Measurements from ENCODE around the gene SERPINB1. TPM values are rescaled to one million over a fixed set of nuclear protein-coding genes. Genes with fewer than 3 reads are reported as not detected.

SERPINB1 gene
- total RNA-seq, 2 donors from 2014 or later = 41.0 to 62.3 TPM

- TF ChIP-seq CTCF (IDR thresholded peaks at IDR 0.05) = no peak
- DNase-seq (ENCODE audit: low spot score) (no peak), ATAC-seq (ENCODE audit: insufficient number of reproducible peaks, low FRiP score, low read depth) (no peak)
- Histone ChIP-seq H3K9me3 (no peaks in the 10 kb centered on the region), H3K27me3 (replicated peaks; ENCODE audit: insufficient read depth) (no peaks in the 10 kb centered on the region), H3K36me3 (no peaks in the 10 kb centered on the region), H3K27ac (no peak overlapping the region), H3K4me1 (ENCODE audit: control insufficient read depth in 1 of 2, low read depth in 2 of 2) (peaks cover 8 to 47% of the 10 kb centered on the region in 2 donors), H3K4me3 (no peak overlapping the region)
Observed at GRCh38 chr6:2809015-2809414, 32.6 kb downstream of the SERPINB1 start.

- no peak for ATAC-seq (ENCODE audit: insufficient number of reproducible peaks, low FRiP score, low read depth)
- Histone ChIP-seq H3K9me3 (no peaks in the 10 kb centered on the region), H3K4me1 (ENCODE audit: control insufficient read depth in 1 of 2, low read depth in 2 of 2) (peaks cover 8 to 47% of the 10 kb centered on the region in 2 donors), H3K27ac (peak overlapping the region in 1 of 2 donors; percentile 25), H3K27me3 (replicated peaks; ENCODE audit: insufficient read depth) (no peaks in the 10 kb centered on the region), H3K36me3 (no peaks in the 10 kb centered on the region), H3K4me3 (peak overlapping the region; percentile 10)
- DNase-seq (ENCODE audit: low spot score) = no peak
- TF ChIP-seq CTCF (IDR thresholded peaks at IDR 0.05) = no peak
Observed at GRCh38 chr6:2807342-2808090, 34.1 kb downstream of the SERPINB1 start.

- Histone ChIP-seq H3K9me3 (no peaks in the 10 kb centered on the region), H3K27me3 (replicated peaks; ENCODE audit: insufficient read depth) (no peaks in the 10 kb centered on the region), H3K4me1 (ENCODE audit: control insufficient read depth in 1 of 2, low read depth in 2 of 2) (peaks cover 8 to 47% of the 10 kb centered on the region in 2 donors), H3K27ac (no peak overlapping the region), H3K36me3 (no peaks in the 10 kb centered on the region), H3K4me3 (no peak overlapping the region)
- no peak for TF ChIP-seq CTCF (IDR thresholded peaks at IDR 0.05)
- ATAC-seq (ENCODE audit: insufficient number of reproducible peaks, low FRiP score, low read depth) (no peak), DNase-seq (ENCODE audit: low spot score) (no peak)
Observed at GRCh38 chr6:2806644-2807043, 35.0 kb downstream of the SERPINB1 start.

DNA sequence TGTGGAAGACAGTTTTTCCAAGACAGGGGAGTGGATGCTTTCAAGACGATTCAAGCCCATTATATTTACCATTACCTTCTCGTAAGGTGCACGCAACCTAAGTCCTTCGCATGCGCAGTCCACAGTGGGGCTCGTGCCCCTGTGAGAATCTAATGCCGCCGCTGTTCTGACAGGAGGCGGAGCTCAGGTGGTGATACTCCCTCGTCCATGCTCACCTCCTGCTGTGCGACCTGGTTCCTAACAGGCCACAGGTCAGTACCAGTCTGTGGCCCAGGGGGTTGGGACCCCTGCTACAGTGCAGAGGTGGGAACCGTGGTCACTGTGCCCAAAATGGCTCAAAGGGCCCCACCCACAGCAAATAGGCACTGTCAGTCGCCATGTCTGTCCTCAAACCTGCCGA is 36.6 kb downstream of the SERPINB1 start:
- no peaks in the 10 kb centered on the region for H3K36me3 ChIP-seq
- H3K27me3 ChIP-seq (replicated peaks; ENCODE audit: insufficient read depth) = no peaks in the 10 kb centered on the region
- no peaks in the 10 kb centered on the region for H3K9me3 ChIP-seq
- ATAC-seq (ENCODE audit: insufficient number of reproducible peaks, low FRiP score, low read depth) = no peak
- no peak for DNase-seq (ENCODE audit: low spot score)
- peaks cover 8 to 47% of the 10 kb centered on the region in 2 donors for H3K4me1 ChIP-seq (ENCODE audit: control insufficient read depth in 1 of 2, low read depth in 2 of 2)
- no peak overlapping the region for H3K4me3 ChIP-seq
- TF ChIP-seq CTCF (IDR thresholded peaks at IDR 0.05) = no peak
- H3K27ac ChIP-seq = no peak overlapping the region

DNA sequence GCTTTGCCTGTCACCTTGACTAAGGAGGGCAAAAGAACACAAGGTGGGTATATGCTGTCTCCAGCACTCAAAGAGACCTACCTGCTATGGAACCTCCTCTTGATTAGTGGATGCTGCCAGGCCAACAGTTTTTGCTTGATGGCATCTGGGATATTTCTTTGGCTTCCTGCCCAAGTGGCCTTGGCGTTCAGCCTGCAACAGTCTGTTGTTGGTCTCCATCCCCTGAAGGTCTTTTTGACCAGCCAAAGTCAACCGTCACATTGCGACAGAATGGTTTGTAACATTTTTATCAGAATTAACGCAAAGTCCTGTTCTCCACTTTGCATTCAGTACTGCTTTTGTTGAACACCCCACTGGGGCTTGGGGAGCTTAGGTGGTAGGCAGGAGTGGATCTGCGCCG is 37.1 kb downstream of the SERPINB1 start:
- H3K27ac ChIP-seq = no peak overlapping the region
- no peaks in the 10 kb centered on the region for H3K27me3 ChIP-seq (replicated peaks; ENCODE audit: insufficient read depth)
- DNase-seq (ENCODE audit: low spot score) (no peak), ATAC-seq (ENCODE audit: insufficient number of reproducible peaks, low FRiP score, low read depth) (no peak)
- no peak for TF ChIP-seq CTCF (IDR thresholded peaks at IDR 0.05)
- H3K4me3 ChIP-seq = no peak overlapping the region
- peaks cover 8 to 47% of the 10 kb centered on the region in 2 donors for H3K4me1 ChIP-seq (ENCODE audit: control insufficient read depth in 1 of 2, low read depth in 2 of 2)
- H3K36me3 ChIP-seq = no peaks in the 10 kb centered on the region
- no peaks in the 10 kb centered on the region for H3K9me3 ChIP-seq
